HG03025 (cell line): ENCODE results near the gene CTNNA2.
A peak's percentile ranks its signal among the peaks of the same experiment; 100 is the strongest.

Experiments used
- ATAC-seq: cut with Tn5 transposase; IDR thresholded peaks from one replicate; pipeline ENCODE4 v1.9.1; 2021; ENCODE audit warnings: mild to moderate bottlenecking, moderate library complexity; ENCODE audit not compliant: unreplicated experiment, low FRiP score

The CTNNA2 gene

GRCh38 chr2:79844011-79844410, 331.2 kb downstream of the CTNNA2 start:
- ATAC-seq = no peak

- no peak for ATAC-seq
Measured at GRCh38 chr2:79846878-79847277, 334.0 kb downstream of the CTNNA2 start.

DNA sequence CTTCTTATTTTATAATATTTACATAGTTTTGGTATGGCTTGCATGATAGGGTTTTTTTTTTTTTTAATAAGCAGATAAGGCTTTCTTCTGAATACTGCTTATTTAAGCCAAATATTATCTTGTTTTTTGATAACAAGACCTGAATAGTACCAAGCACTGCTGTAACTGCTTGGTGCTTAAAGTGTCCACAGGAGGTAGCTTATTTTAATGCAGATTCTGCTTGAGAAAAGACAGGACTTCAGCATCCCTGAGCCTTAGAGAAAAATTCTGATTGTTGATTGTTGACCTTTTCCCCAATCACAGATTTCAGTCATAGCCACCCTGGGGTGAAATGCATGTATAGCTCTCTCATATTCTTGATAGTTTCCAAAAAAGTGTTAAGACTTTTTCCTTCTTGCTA, 336.4 kb downstream of the CTNNA2 start:
- no peak for ATAC-seq

- ATAC-seq = no peak
Measured at GRCh38 chr2:79849949-79850348, 337.1 kb downstream of the CTNNA2 start.

DNA sequence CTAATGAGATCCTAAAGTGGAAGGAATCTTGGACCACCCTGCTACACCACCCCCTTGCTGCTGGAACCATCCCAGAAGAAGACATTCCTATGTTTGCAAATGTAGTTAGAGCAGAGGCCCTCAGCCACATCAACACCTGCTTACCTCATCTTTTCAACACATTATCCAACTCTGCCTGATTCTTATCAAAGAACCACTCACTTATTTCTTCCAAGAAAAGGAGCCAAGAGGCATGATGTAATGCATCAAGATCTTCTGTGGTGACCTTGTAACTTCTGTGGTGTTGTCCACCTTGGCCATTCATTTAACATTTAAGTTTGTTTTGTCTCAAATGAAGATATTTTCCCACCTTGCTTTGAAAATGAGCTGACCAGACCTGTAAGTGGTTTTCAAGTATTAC, 338.1 kb downstream of the CTNNA2 start:
- no peak for ATAC-seq

DNA sequence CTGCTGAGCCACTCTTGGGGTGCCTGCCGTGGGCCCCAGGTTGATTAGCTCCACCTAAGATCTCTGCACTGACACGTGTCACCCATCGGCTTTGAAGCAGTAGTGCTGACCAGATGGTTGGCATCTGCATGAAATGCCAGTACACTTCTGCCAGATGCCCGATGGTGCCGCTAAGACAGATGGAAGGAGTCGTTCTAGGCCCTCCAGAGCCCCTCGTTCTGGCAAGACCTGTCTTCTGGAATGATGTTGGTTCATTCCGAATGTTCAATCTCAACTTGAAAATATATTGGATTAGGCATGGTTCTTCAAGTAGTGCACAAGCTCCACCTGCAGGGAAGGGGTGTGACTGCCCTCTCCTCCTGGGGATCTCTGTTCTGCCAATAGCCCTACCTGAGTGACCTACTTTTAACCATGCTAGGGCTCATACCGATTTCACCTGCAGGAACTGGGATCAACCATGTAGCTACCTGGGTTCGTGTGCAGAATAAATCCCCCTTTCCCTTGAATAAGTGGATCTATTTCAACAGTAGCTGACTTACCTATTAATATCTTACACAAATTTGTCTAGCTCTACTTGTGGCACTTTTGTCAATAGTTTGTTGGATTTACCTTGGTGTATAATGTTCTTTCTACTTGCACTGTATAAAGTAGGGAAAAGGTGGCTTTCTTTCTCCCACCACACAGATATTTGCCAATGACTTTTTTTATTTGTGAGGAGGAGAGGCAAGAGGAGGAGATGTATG, 342.6 kb downstream of the CTNNA2 start:
- ATAC-seq = no peak

DNA sequence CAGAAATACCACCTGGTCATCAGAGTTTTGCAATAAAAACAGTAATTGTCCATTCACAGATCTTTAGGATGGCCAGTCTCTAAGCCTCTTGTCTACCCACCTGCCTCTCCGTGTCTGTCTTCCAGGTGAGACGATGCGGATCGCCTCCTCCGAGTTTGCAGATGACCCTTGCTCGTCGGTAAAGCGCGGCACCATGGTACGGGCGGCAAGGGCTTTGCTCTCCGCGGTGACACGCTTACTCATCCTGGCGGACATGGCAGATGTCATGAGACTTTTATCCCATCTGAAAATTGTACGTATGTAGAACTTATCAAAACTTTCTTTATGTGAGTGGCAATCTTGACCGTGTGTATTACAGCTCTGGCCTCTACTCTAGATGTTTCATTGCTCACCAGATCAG, 345.0 kb downstream of the CTNNA2 start:
- ATAC-seq = no peak

- no peak for ATAC-seq
Measured at GRCh38 chr2:79860228-79861058, 347.6 kb downstream of the CTNNA2 start.

- ATAC-seq = no peak
Measured at GRCh38 chr2:79861059-79861374, 348.2 kb downstream of the CTNNA2 start.

DNA sequence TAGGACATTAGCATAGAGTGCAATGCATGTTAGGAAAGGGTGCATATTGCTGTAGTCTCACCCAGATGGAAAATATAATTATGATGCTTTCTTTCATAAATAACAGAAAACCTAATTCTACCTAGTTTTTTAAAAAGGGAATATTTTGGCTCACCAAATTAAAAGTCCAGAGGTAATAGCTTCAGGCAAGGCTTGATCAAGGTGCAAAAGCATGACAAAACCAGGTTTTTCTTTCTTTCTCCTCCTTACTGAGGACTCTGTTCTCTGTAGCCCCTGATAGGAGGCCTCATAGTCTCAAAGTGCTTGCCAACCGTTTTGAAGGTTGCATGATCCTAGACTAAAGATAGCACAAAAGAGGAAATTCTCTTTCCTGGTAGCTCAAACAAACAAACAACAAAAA, 349.9 kb downstream of the CTNNA2 start:
- ATAC-seq = no peak

DNA sequence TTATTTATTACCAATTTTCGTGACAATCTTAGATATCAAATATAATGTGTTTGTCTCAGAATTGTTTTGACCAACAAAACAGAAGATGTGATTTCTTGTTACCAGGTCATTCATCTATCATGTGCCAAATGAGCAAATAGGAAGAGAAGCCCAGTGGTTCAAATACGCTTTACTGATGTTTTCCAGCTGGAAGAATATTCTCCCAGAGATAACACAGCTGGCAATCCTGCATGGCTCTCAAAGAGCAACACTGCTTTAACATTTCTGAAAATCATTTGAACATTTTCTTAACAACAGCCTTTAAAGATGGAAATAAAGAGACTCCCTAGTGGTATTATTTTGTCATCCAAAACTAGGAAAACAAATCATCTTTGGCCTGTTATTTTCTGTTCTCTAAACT, 359.8 kb downstream of the CTNNA2 start:
- no peak for ATAC-seq

- ATAC-seq = no peak
Measured at GRCh38 chr2:79874015-79874414, 361.2 kb downstream of the CTNNA2 start.

GRCh38 chr2:79876430-79876829, 363.6 kb downstream of the CTNNA2 start:
- ATAC-seq = no peak

GRCh38 chr2:79882548-79882947, 369.7 kb downstream of the CTNNA2 start:
- no peak for ATAC-seq

GRCh38 chr2:79887747-79888374, 375.0 kb downstream of the CTNNA2 start:
- ATAC-seq = peak; percentile 83

DNA sequence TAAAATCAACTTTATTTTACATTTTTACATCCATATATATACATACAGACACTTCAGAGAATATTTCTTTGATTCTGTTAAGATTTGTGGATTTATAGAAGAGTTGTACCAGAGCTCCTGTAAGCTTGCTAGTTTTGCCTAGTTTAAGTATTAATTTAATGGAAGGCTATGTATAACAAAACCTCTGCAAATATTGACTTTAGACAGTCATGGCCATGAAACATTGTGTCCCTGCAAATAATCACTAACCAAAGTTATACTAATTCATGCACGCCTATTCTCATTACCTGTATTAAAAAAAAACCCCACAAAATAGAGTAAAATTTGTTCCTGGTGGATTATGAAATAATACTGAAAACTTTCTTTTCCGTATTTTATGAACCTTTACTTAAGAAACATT, 379.3 kb downstream of the CTNNA2 start:
- no peak for ATAC-seq

GRCh38 chr2:79899196-79899595, 386.3 kb downstream of the CTNNA2 start:
- no peak for ATAC-seq

DNA sequence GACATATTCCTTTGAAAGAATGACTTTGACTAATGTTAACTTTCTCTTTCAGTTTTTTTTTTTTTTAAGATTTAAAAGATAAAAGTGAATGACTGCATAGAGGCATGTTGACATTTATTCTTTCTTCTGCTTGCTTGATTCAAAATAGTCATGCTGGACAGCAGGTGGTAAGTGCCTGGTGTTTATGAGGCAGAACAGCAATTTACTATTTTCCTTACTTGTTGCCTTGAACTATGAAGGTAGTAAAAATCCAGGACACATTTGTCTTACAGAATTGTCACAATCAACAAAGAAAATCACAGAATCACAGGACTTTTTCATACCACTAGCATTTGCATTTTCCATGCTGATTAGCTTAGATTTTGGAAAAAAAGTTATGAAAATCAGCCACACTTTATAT, 388.3 kb downstream of the CTNNA2 start:
- ATAC-seq = no peak

DNA sequence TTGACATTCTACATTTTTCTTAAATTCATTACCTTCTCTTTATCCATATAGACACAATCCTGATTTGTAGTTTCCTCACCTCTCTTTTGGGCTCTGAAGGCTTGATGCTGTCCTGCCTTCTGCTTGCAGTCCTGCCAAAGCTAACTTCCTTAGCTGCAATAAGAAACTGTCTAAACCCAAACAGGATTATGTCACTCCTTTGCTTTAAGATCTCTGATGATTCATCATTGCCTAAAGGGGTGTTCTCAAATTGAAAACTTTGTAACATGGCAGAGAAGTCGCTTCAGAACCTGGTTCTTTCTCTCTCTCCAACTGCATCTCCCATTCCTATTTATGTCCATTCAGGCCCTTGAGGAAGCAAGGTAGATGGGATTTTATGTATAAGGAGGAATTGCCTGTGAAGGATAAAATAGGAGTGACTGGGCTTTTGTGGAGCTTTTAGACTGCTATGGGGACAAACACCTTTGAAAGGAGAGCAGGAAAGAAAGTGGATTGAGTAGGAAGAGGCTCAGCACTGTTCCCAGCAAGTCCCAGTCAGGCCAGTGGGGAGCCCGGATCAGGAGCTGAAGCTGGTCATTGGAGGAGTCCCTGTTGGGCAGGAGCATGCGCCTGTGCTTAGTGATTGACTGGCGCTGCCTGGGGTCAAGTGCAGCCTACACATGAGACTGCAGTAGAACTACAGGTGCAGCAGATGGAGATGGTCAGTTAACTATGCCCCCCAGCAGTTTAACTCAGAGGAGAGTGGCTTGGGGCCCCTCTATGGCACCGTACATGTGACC, 390.6 kb downstream of the CTNNA2 start:
- ATAC-seq = no peak

GRCh38 chr2:79906139-79906890, 393.5 kb downstream of the CTNNA2 start:
- no peak for ATAC-seq
